Ovary (tissue), 3 donors: ENCODE results near the gene FSTL5.

Source experiments
- CTCF ChIP-seq, 3 donors: fragments of 450-650 bp in 2 of 3; fragments of 200-600 bp in 1 of 3; IDR thresholded peaks; one replicate each; pipeline versions ENCODE4 v1.5.1 to v1.8.0; 2016 to 2022; ENCODE audit warnings: antibody characterized with exemption in 3 of 3, mild to moderate bottlenecking in 1 of 3
- POLR2A ChIP-seq: fragments of 450-650 bp; IDR thresholded peaks from one replicate; pipeline ENCODE4 v1.6.1; 2017; ENCODE audit warnings: antibody characterized with exemption, mild to moderate bottlenecking, moderate library complexity
- donor health status: DM: no; HTN: no; CAD: no.

GRCh38 chr4:161376275-161376674 is 787.5 kb downstream of the FSTL5 start:
- TF ChIP-seq CTCF (IDR thresholded peaks at IDR 0.05): no peak
- no peak for TF ChIP-seq POLR2A
